Activated T-helper 1 cell treated with anti-CD3 and anti-CD28 coated beads, Interleukin-12 subunit alpha, Interleukin-12 subunit beta, Interleukin-2, Interleukin-4 antibody, amounts not matched to agents 30 ng/mL and 10 ng/mL and 1 ng/mL, durations not matched to agents 14 hours and 24 hours and 36 hours (primary cell): ENCODE measurements around the gene SAYSD1. TPM values are rescaled to one million over a fixed set of nuclear protein-coding genes. Genes with fewer than 3 reads are reported as not detected.

Source experiments
- DNase-seq: peaks from one replicate; pipeline ENCODE4 v3.0.0; 2021; ENCODE audit warnings: low spot score
- H3K27ac Mint-ChIP-seq: one replicate; pipeline ENCODE4 v1.8.0; 2021; ENCODE audit warnings: mild to moderate bottlenecking, mixed read lengths
- H3K27me3 Mint-ChIP-seq: one replicate; pipeline ENCODE4 v1.8.0; 2022; ENCODE audit warnings: mild to moderate bottlenecking, moderate library complexity, mixed read lengths; ENCODE audit not compliant: insufficient read depth
- H3K36me3 Mint-ChIP-seq: one replicate; pipeline ENCODE4 v1.8.0; 2021; ENCODE audit warnings: low read depth, mixed read lengths
- H3K4me1 Mint-ChIP-seq: one replicate; pipeline ENCODE4 v1.8.0; 2021; ENCODE audit warnings: low read depth, mixed read lengths
- H3K4me3 Mint-ChIP-seq: one replicate; pipeline ENCODE4 v1.8.0; 2021; ENCODE audit warnings: mild to moderate bottlenecking, moderate library complexity, mixed read lengths
- H3K9me3 Mint-ChIP-seq: one replicate; pipeline ENCODE4 v1.8.0; 2021; ENCODE audit warnings: mixed read lengths
- intact Hi-C: fragments of 100-400 bp; cut with micrococcal nuclease; formaldehyde crosslinking; loops from one replicate; pipeline ENCODE4 v1.15.1; 2024
- total RNA-seq: library from RNA; stranded (reverse); gene quantifications from 2 replicates; pipeline ENCODE4 v1.2.3, GENCODE V29; 2022

SAYSD1 gene
- total RNA-seq, 1 donor from 2014 or later = 12.9 TPM

DNA sequence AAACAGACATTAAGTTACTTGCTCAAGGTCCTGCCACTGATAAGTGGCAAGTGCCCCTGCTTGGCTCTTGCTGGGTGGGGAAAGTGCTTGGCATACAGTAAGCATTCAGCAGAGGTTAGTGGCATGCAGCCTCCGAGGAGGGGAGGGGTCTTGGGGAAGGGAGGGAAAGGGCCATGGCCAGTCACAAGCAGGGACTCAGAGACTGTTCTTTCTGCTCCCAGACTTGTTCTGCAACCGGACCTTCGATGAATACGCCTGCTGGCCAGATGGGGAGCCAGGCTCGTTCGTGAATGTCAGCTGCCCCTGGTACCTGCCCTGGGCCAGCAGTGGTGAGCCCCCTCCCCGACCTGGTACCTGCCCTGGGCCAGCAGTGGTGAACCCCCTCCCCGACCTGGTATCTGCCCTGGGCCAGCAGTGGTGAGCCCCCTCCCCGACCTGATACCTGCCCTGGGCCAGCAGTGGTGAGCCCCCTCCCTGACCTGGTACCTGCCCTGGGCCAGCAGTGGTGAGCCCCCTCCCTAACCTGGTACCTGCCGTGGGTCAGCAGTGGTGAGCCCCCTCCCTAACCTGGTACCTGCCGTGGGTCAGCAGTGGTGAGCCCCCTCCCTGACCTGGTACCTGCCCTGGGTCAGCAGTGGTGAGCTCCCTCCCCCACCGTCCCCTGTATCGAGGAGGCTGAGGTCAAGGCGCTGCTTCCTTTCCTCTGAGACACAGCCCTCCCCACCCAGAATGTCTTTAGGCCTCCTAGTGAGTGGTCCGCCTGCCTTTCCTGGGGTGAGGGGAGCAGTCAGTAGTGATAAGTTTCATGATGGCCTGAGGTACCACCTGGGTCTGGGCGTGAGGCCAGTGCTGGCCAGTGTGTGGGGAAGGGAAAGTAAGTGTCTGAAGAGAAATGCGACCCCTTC, 57.5 kb downstream of the SAYSD1 start:
- no peak overlapping the region for H3K27ac Mint-ChIP-seq
- no peak for DNase-seq
- H3K4me1 Mint-ChIP-seq = no peaks in the 10 kb centered on the region
- H3K36me3 Mint-ChIP-seq = no peaks in the 10 kb centered on the region
- intact Hi-C loops = no loop called here
- peaks cover 24% of the 10 kb centered on the region for H3K27me3 Mint-ChIP-seq
- no peaks in the 10 kb centered on the region for H3K9me3 Mint-ChIP-seq
- H3K4me3 Mint-ChIP-seq = no peak overlapping the region

DNA sequence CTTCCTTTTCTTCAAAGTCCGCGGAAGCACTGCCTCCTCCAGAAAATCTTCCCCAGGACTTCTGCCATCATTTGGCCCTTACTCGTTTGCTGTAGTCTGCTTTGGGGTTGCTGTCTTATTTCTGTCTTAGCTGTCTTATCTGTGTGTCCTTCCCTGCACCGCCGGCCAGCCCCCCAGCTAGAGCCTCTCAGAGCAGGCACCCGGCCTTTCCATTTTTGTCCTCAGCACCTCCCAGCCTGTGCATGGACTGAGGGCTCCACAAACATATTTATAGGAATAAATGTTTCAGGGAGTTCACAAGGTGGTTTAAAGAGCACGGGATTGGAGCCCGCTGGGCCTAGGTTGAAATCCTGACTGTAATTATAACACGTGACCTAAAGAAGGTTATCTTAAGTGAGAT, 58.3 kb downstream of the SAYSD1 start:
- Mint-ChIP-seq H3K27ac (no peak overlapping the region), H3K4me3 (no peak overlapping the region), H3K27me3 (peaks cover 22% of the 10 kb centered on the region), H3K9me3 (no peaks in the 10 kb centered on the region), H3K4me1 (peaks cover 4% of the 10 kb centered on the region), H3K36me3 (no peaks in the 10 kb centered on the region)
- intact Hi-C loops = no loop called here
- no peak for DNase-seq

DNA sequence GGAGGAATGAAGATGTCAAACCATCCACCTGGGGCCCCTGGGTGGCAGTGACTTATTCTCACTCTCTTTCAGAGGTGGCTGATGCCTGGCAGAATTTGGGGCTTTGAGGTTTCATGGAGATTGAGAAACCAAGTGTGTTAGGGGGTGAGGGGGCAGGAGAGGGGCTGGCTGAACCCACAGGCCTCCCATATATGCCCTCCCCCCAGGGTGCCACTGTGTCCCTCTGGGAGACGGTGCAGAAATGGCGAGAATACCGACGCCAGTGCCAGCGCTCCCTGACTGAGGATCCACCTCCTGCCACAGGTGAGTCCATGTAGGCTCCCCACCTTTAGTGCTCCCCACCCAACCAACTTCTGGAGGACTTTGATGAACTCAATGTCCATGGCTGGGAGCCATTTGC, 58.8 kb downstream of the SAYSD1 start:
- H3K9me3 Mint-ChIP-seq = no peaks in the 10 kb centered on the region
- H3K4me3 Mint-ChIP-seq = no peak overlapping the region
- peaks cover 20% of the 10 kb centered on the region for H3K27me3 Mint-ChIP-seq
- intact Hi-C loops = no loop called here
- H3K4me1 Mint-ChIP-seq = peaks cover 9% of the 10 kb centered on the region
- H3K36me3 Mint-ChIP-seq = no peaks in the 10 kb centered on the region
- no peak overlapping the region for H3K27ac Mint-ChIP-seq
- DNase-seq = no peak

DNA sequence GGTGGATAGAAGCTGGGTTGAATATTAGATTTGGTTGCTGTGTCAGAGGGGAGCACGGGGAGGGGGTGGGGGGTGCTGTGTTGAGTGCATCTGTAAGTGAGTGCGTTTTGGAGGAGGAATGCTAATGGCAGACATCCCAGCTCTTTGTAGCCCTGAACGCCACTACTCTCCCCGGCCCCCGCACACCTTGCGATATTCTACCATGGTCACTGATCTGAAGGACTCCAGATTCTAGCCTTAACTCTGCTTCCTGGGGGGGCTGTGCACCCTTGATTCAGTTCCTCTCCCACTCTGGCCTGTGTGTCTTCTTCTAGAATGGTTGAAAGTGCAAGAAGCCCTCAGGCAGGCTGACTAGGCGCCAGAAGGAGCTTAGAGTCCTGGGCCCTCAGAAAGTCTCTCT, 59.3 kb downstream of the SAYSD1 start:
- H3K27ac Mint-ChIP-seq = no peak overlapping the region
- intact Hi-C loops = no loop called here
- no peaks in the 10 kb centered on the region for H3K9me3 Mint-ChIP-seq
- DNase-seq = no peak
- H3K36me3 Mint-ChIP-seq = no peaks in the 10 kb centered on the region
- no peak overlapping the region for H3K4me3 Mint-ChIP-seq
- H3K4me1 Mint-ChIP-seq = peaks cover 14% of the 10 kb centered on the region
- peaks cover 17% of the 10 kb centered on the region for H3K27me3 Mint-ChIP-seq

DNA sequence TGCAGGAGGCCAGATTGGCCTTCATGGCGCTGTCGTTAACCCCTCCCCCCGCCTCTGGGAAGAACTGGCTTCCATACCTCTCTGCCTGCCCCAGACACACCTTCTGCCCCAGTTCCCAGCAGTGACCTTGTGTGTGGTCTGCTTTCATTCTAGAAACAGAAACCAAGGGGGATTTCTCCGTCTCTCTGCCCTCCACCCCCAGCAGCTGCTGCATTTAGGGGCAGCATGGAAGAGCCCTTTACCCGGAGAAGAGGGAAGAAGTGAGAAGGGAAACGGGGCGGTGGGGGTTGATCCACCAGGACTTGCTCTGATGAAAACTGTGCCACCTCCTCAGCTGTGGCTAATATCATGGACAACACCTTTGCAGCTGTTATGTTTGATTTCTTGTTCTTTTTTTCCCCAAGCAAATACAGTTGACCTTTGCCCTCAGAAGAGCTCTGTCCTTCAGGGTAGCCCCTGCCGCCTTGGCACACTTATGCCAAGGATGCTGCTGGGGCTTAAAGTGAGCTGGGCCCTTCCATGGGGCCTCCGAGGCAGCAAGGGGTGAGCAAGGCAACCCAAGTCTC, 60.3 kb downstream of the SAYSD1 start:
- no peak overlapping the region for H3K4me3 Mint-ChIP-seq
- no peak for DNase-seq
- no peaks in the 10 kb centered on the region for H3K36me3 Mint-ChIP-seq
- peaks cover 23% of the 10 kb centered on the region for H3K27me3 Mint-ChIP-seq
- intact Hi-C loops = no loop called here
- peaks cover 20% of the 10 kb centered on the region for H3K4me1 Mint-ChIP-seq
- no peaks in the 10 kb centered on the region for H3K9me3 Mint-ChIP-seq
- no peak overlapping the region for H3K27ac Mint-ChIP-seq

Other genes with a start within 250 kb of the SAYSD1 start
- gene GLP1R, start 66.4 kb downstream of the SAYSD1 start, total RNA-seq = 0.18 TPM in 1 of 2 replicates, not detected in the other
- gene KCNK5, start 114.3 kb upstream of the SAYSD1 start, total RNA-seq = 36.7 and 38.7 TPM in 2 replicates
- not detected in 2 replicates for gene KCNK17, start 199.2 kb upstream of the SAYSD1 start, total RNA-seq
- not detected in 2 replicates for gene KCNK16, start 207.5 kb upstream of the SAYSD1 start, total RNA-seq